SK-N-SH (cell line): ENCODE data around the gene LAPTM5. TPM values are rescaled to one million over a fixed set of nuclear protein-coding genes. Genes with fewer than 3 reads are reported as not detected.

ENCODE experiments used
- CTCF ChIA-PET: fragments of 300-600, 350-600 bp; formaldehyde crosslinking; extraction: SDS; loops from one replicate; lab custom pipeline; 2021; lab: Yijun Ruan, JAX
- POLR2A ChIA-PET: fragments of 350-600 bp; sonication (Branson Sonifier 250); formaldehyde crosslinking; extraction: SDS; loops from one replicate; lab custom pipeline; 2020; ENCODE audit warnings: antibody characterized with exemption, inconsistent platforms; lab: Yijun Ruan, JAX
- DNase-seq: peaks from one replicate; pipeline ENCODE4 v3.0.0; 2012
- H2AFZ ChIP-seq: fragments of 200-600 bp; sonication (generic); 2 replicates; pipeline ENCODE4 v1.8.1; 2016; ENCODE audit warnings: antibody characterized with exemption, mild to moderate bottlenecking, low read depth
- H3F3A ChIP-seq: fragments of 200-600 bp; sonication (generic); replicated peaks from 2 replicates; pipeline ENCODE3; 2016; ENCODE audit warnings: antibody characterized with exemption, mild to moderate bottlenecking; ENCODE audit not compliant: insufficient read depth
- H3K27ac ChIP-seq, 2 experiments: fragments of 200-500 bp in 1 of 2; fragments of 200-600 bp in 1 of 2; sonication (Bioruptor generic) in 1 of 2; sonication (generic), shearing (Covaris generic) in 1 of 2; 2 replicates each; pipeline versions ENCODE4 v1.5.1 to v1.6.1; 2014 to 2016; ENCODE audit warnings: low read depth in 2 of 2, inconsistent platforms in 1 of 2, low read length in 1 of 2, mild to moderate bottlenecking in 1 of 2, mixed read lengths in 1 of 2
- H3K27me3 ChIP-seq: fragments of 200-600 bp; sonication (generic), shearing (Covaris generic); 2 replicates; pipeline ENCODE4 v1.6.1; 2016; ENCODE audit warnings: mixed run types; ENCODE audit not compliant: insufficient read depth
- H3K36me3 ChIP-seq, 2 experiments: fragments of 200-500 bp in 1 of 2; fragments of 200-600 bp in 1 of 2; sonication (Bioruptor generic) in 1 of 2; sonication (generic) in 1 of 2; replicated peaks in 1 of 2; 2 replicates each; pipeline versions ENCODE3 to v1.5.1; 2014 to 2016; ENCODE audit warnings: low read length in 1 of 2, mild to moderate bottlenecking in 1 of 2; ENCODE audit not compliant: insufficient read depth in 2 of 2, control insufficient read depth in 1 of 2
- H3K4me1 ChIP-seq, 2 experiments: fragments of 200-500 bp in 1 of 2; fragments of 200-600 bp in 1 of 2; sonication (Bioruptor generic) in 1 of 2; sonication (generic), shearing (Covaris generic) in 1 of 2; 2 replicates each; pipeline versions ENCODE4 v1.5.1 to v1.6.1; 2014 to 2016; ENCODE audit warnings: low read depth in 1 of 2, low read length in 1 of 2, mixed run types in 1 of 2; ENCODE audit not compliant: insufficient read depth in 2 of 2, control insufficient read depth in 1 of 2
- H3K4me2 ChIP-seq: fragments of 200-600 bp; sonication (generic), shearing (Covaris generic); 2 replicates; pipeline ENCODE4 v1.6.1; 2017; ENCODE audit warnings: mixed run types
- H3K4me3 ChIP-seq, 2 experiments: fragments of 200-500 bp in 1 of 2; fragments of 200-600 bp in 1 of 2; sonication (Bioruptor generic) in 1 of 2; sonication (generic), shearing (Covaris generic) in 1 of 2; 2 replicates each; pipeline versions ENCODE4 v1.5.1 to v1.8.1; 2014 to 2016; ENCODE audit warnings: low read depth in 2 of 2, inconsistent platforms in 1 of 2, low read length in 1 of 2, mild to moderate bottlenecking in 1 of 2, mixed read lengths in 1 of 2, moderate library complexity in 1 of 2
- H3K79me2 ChIP-seq: fragments of 200-600 bp; sonication (generic); 2 replicates; pipeline ENCODE4 v1.8.1; 2017; ENCODE audit warnings: mild to moderate bottlenecking; ENCODE audit not compliant: insufficient read depth
- H3K9ac ChIP-seq: fragments of 200-600 bp; sonication (generic); 2 replicates; pipeline ENCODE4 v1.6.1; 2017; ENCODE audit warnings: mixed run types
- H3K9me2 ChIP-seq: fragments of 200-600 bp; sonication (generic); 2 replicates; pipeline ENCODE4 v1.6.1; 2017; ENCODE audit warnings: mixed run types
- H3K9me3 ChIP-seq: fragments of 200-600 bp; sonication (generic); 2 replicates; pipeline ENCODE4 v1.6.1; 2017; ENCODE audit warnings: mixed run types, mild to moderate bottlenecking, moderate library complexity
- H4K20me1 ChIP-seq: fragments of 200-600 bp; sonication (generic); 2 replicates; pipeline ENCODE4 v1.6.1; 2017; ENCODE audit warnings: mild to moderate bottlenecking, mixed run types; ENCODE audit not compliant: insufficient read depth
- CHD2 ChIP-seq: fragments of 150-350 bp; IDR thresholded peaks from 2 replicates; pipeline ENCODE4 v1.6.1; 2018; ENCODE audit warnings: low read length; ENCODE audit not compliant: partially characterized antibody
- CTCF ChIP-seq: fragments of 200-600 bp; sonication (generic); IDR thresholded peaks from 2 replicates; pipeline ENCODE4 v1.6.1; 2017; ENCODE audit warnings: antibody characterized with exemption, mild to moderate bottlenecking, moderate library complexity
- ELF1 ChIP-seq: IDR thresholded peaks from 2 replicates; pipeline ENCODE4 v1.4.0; 2012
- EP300 ChIP-seq, 2 experiments: IDR thresholded peaks; 2 replicates each; pipeline versions ENCODE4 v1.4.0 to v1.6.1; 2012; ENCODE audit warnings: borderline replicate concordance in 1 of 2, low read depth in 1 of 2, low read length in 1 of 2
- FOSL2 ChIP-seq: IDR thresholded peaks from 2 replicates; pipeline ENCODE4 v1.4.0; 2012; ENCODE audit warnings: low read depth, mild to moderate bottlenecking, moderate library complexity, borderline replicate concordance
- GATA2 ChIP-seq: sonication (generic); formaldehyde crosslinking; IDR thresholded peaks from 2 replicates; pipeline ENCODE4 v1.5.0; 2020; ENCODE audit warnings: mild to moderate bottlenecking, missing genetic modification reagents
- MEF2A ChIP-seq: IDR thresholded peaks from 2 replicates; pipeline ENCODE4 v1.4.0; 2012; ENCODE audit warnings: low read depth, borderline replicate concordance
- NRF1 ChIP-seq: IDR thresholded peaks from 2 replicates; pipeline ENCODE4 v1.6.1; 2012; ENCODE audit warnings: low read depth, mild to moderate bottlenecking, low read length
- PBX3 ChIP-seq: IDR thresholded peaks from 2 replicates; pipeline ENCODE4; 2012
- POLR2AphosphoS5 ChIP-seq: IDR thresholded peaks from 2 replicates; pipeline ENCODE4 v1.6.1; 2012; ENCODE audit warnings: low read depth, low read length
- RAD21 ChIP-seq: IDR thresholded peaks from 2 replicates; pipeline ENCODE4 v1.6.1; 2012; ENCODE audit warnings: mild to moderate bottlenecking, low read length
- REST ChIP-seq: IDR thresholded peaks from 2 replicates; pipeline ENCODE4 v1.6.1; 2012; ENCODE audit warnings: mild to moderate bottlenecking, low read depth, low read length, moderate library complexity
- SIN3A ChIP-seq: IDR thresholded peaks from 2 replicates; pipeline ENCODE4 v1.6.1; 2012; ENCODE audit warnings: low read depth, mild to moderate bottlenecking, low read length, moderate library complexity, borderline replicate concordance
- SMC3 ChIP-seq: IDR thresholded peaks from 2 replicates; pipeline ENCODE4 v1.6.1; 2012; ENCODE audit warnings: low read depth, low read length, improper control_type of control experiment
- TAF1 ChIP-seq: IDR thresholded peaks from 2 replicates; pipeline ENCODE4 v1.6.1; 2012; ENCODE audit warnings: low read depth, mild to moderate bottlenecking, low read length, moderate library complexity, borderline replicate concordance
- TCF12 ChIP-seq: IDR thresholded peaks from 2 replicates; pipeline ENCODE4 v1.4.0; 2012
- TEAD4 ChIP-seq: IDR thresholded peaks from 2 replicates; pipeline ENCODE4 v1.4.0; 2012; ENCODE audit warnings: mild to moderate bottlenecking, borderline replicate concordance; ENCODE audit not compliant: insufficient read depth
- YY1 ChIP-seq: IDR thresholded peaks from 2 replicates; pipeline ENCODE4 v1.4.0; 2012; ENCODE audit warnings: low read depth, mild to moderate bottlenecking
- WGBS: methylation state at CpG from one replicate; pipeline ENCODE4 v1.1.6; 2017; ENCODE audit warnings: low lambda C conversion rate; 5-methylcytosine and 5-hydroxymethylcytosine counted together
- polyA plus RNA-seq, 3 experiments: library from polyadenylated mRNA; depleted of rRNA; stranded (reverse); fragments of >200 nt; gene quantifications; 2 replicates each; pipeline ENCODE4 v1.2.3, GENCODE V29; 2012
- TF ChIP-seq, protein P1 (sequence below): IDR thresholded peaks from 2 replicates; pipeline ENCODE4 v1.4.0; 2012; ENCODE audit warnings: low read depth
- TF ChIP-seq, protein P2 (sequence below): fragments of 150-350 bp; IDR thresholded peaks from 2 replicates; pipeline ENCODE4 v1.6.1; 2017; ENCODE audit warnings: antibody characterized with exemption, low read length, low read depth, borderline replicate concordance

The LAPTM5 gene
- polyA plus RNA-seq, 1 of the 3 experiments (the other 2 are of a cell fraction) = 1.1 TPM

- Histone ChIP-seq H3K79me2 (no peaks in the 10 kb centered on the region), H3K9me2 (no peaks in the 10 kb centered on the region), H4K20me1 (no peaks in the 10 kb centered on the region), H3K9me3 (no peaks in the 10 kb centered on the region), H3K27ac (no peak overlapping the region), H3K27me3 (no peaks in the 10 kb centered on the region), H2AFZ (no peak overlapping the region), H3K4me3 (no peak overlapping the region), H3K4me1 (peaks cover 18 to 26% of the 10 kb centered on the region in 2 experiments), H3F3A (peaks cover 24% of the 10 kb centered on the region), H3K4me2 (no peak overlapping the region), H3K9ac (no peak overlapping the region), H3K36me3 (no peaks in the 10 kb centered on the region)
- POLR2A ChIA-PET = no interaction called here
- 77% methylated on average over 5 of the region's 5 CpGs for WGBS
- TF ChIP-seq CTCF (no peak), GATA2 (CRISPR knock-in tag) (no peak), YY1 (no peak), EP300 (IDR thresholded peaks at IDR 0.05; ENCODE audit: borderline replicate concordance in 1 of 2, low read depth in 1 of 2, low read length in 1 of 2) (no peak), PBX3 (no peak), FOSL2 (no peak), CHD2 (no peak), REST (no peak), SIN3A (no peak), POLR2AphosphoS5 (no peak), SMC3 (no peak), RAD21 (no peak), ELF1 (no peak), TCF12 (no peak), MEF2A (no peak), NRF1 (no peak), TAF1 (no peak), TEAD4 (no peak)
- TF ChIP-seq, protein P1, sequence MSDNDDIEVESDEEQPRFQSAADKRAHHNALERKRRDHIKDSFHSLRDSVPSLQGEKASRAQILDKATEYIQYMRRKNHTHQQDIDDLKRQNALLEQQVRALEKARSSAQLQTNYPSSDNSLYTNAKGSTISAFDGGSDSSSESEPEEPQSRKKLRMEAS = no peak
- TF ChIP-seq, protein P2, sequence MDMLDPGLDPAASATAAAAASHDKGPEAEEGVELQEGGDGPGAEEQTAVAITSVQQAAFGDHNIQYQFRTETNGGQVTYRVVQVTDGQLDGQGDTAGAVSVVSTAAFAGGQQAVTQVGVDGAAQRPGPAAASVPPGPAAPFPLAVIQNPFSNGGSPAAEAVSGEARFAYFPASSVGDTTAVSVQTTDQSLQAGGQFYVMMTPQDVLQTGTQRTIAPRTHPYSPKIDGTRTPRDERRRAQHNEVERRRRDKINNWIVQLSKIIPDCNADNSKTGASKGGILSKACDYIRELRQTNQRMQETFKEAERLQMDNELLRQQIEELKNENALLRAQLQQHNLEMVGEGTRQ = no peak
- CTCF ChIA-PET = interaction anchor here (1.1 to 34.2 kb wide), 8 partner anchors 11 to 744 kb away, joined by 3 to 1422 read pairs (median 32); partner anchors contain the start of gene SDC3
- no peak for DNase-seq
Observed at GRCh38 chr1:30804822-30805221, 47.2 kb upstream of the LAPTM5 start.
